Activated CD4-positive, CD25-positive, alpha-beta regulatory T cell treated with anti-CD3 and anti-CD28 coated beads, Interleukin-2, amount 50 U/mL, for 24 hours (primary cell): ENCODE measurements around the gene MSI2.
A peak's percentile ranks its signal among the peaks of the same experiment; 100 is the strongest.

Source experiments
- ATAC-seq, 2 donors: fragments of 150-1000 bp; cut with Tn5 transposase; one replicate each; pipeline ENCODE4 v1.10.0; 2021; ENCODE audit warnings: mild to moderate bottlenecking in 1 of 2, moderate library complexity in 1 of 2

MSI2 gene

DNA sequence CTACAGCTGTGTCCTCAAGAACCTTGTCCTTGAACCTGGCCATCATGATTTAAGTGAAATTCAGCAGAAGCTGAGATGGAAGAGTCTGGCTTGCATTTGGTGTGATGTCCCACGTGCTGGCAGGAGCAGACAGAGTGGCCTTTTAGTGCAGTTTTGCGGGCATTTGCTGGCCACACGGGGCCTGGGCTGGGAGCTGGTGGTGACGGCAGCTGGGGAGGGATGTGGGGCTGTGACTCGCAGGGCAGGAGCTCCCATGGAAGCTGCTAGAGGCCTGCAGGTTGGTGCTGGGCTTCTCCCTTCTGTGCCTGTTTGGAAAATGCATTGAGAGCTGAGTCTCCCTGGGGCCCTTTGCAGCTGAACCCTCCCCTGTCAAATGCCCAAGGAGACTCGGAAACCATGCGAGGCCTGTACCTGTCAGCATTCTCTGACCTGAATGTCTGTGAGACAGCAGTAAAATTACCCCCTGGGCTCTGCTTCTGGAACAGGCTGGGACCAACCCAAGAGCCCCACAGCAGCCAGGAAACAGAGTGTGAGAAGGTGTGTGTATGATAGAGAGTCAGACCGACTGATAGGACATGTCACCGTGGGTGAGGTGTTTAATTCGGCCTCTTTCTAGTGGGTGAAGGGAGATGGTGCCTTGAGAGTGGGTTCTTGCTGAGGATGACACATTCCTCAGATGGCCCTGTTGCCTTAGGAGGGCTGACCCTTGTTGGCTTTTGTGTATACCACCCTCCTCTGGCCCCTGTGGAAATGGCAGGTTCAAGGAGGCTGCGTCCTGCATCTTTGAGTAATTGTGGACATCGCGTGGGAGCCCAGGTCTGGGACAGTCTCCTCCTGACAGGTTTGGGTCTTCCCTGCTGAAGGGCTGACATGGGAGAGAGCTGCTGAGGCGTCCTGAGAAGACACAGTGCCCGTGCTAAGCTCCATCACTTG is 145.5 kb downstream of the MSI2 start:
- no peak for ATAC-seq

- no peak for ATAC-seq
These were observed 146.4 kb downstream of the MSI2 start for GRCh38 chr17:57402681-57403180.

GRCh38 chr17:57403236-57403635 is 146.9 kb downstream of the MSI2 start:
- ATAC-seq = no peak

- ATAC-seq = no peak
These were observed 147.8 kb downstream of the MSI2 start for GRCh38 chr17:57404073-57404472.

DNA sequence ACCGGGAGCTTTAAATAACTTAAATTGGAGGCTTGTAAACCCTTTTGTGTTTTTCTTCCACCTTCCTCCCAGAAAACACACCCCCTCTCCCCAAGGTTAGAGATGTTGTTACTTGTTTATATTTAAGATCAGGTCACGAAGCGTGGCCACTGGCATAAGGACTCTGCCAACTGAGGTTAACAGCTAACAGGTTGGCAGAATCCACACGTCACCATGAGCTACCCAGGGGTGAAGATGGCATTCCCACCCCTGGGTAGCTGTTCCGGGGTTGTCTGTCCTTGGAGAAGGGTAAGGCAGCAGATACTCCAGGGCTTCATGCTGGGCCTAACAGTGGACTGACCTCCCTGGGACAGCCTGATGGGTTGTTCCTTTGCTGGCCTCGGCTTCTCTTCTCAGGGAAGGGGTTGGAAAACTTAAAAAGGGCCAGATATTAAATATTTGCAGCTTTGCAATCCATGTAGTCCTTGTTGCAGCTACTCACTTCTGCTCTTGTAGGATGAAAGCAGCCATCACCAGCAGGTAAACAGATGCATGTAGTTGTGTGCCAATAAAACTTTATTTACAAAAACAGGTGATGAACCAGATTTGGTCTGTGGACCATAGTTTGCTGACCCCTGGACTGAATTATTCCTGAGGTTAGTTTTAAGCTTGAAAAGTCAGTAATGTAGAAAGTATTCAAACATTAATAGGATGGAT is 148.6 kb downstream of the MSI2 start:
- no peak for ATAC-seq

GRCh38 chr17:57405491-57406072 is 149.3 kb downstream of the MSI2 start:
- ATAC-seq = no peak

GRCh38 chr17:57406131-57406980 is 150.0 kb downstream of the MSI2 start:
- no peak for ATAC-seq

- ATAC-seq = no peak
These were observed 150.6 kb downstream of the MSI2 start for GRCh38 chr17:57406981-57407286.

DNA sequence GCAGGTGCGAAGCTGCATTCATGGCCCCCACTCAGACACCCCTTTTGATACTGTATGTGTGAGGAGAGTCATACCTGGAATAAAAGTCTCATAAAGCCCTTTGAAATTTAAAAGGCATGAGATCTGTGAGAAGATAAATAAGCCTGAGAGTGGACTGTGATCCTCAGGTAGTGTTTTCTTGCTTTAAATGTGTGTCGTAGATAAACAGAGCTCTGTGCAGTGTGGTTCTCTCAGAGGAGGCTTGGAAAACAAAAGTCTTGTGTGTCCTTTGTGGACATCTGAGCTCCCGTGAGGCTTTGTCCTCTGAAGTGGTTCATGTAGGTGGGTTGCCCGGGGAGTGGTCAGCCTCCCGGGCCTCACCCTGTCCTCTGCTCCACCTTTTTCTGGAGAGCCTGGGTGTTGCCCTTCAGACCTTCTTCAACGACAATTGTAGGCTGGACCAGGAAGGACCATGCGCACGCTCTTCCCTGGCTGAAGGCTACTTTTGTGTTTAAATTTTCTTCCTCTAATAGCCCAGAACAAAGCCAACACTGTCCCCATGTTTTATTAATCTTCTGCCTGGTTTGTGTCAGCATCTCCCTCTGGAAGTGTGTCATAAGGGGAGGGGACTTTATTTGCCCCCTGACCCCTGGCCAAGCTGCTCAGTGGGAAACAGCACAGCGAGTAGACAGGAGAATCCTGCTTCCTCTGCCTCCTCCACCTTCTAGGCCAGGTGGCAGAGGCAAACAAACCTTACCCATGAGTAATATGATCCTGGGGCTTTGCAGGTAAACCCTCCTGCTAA is 151.2 kb downstream of the MSI2 start:
- ATAC-seq = peak; percentile 47 to 61

GRCh38 chr17:57408071-57408811 is 151.9 kb downstream of the MSI2 start:
- peak; percentile 14 to 34 for ATAC-seq

- ATAC-seq = no peak
These were observed 153.8 kb downstream of the MSI2 start for GRCh38 chr17:57410169-57410568.

DNA sequence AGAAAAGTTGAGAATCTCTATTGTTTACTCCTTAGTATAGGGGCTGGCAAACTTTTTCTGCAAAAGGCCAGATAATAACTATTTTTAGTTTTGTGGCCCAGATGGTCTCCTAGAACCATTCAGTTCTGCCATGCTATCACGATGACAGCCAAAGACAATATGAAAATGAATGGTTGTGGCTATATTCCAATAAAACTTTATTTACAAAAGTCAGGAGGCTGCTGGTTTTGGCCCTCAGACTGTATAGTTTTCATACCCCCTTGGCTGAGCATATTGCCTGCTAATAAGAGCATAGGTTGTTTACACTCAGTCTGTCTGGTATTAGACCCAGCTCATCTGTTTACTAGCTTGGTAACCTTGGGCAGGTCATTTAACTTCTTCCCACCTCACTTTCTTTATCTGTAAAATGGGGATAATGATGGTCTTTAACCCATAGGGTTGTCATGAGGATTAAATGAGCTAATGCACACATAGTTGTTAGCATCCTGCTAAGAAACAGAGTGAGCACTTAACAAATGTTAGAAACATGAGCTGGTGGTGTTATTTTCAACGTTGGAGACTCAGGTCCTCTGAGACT is 156.3 kb downstream of the MSI2 start:
- no peak for ATAC-seq

- no peak for ATAC-seq
These were observed 157.7 kb downstream of the MSI2 start for GRCh38 chr17:57413848-57414651.

GRCh38 chr17:57415751-57416207 is 159.5 kb downstream of the MSI2 start:
- no peak for ATAC-seq

- ATAC-seq = no peak
These were observed 160.0 kb downstream of the MSI2 start for GRCh38 chr17:57416369-57416768.

DNA sequence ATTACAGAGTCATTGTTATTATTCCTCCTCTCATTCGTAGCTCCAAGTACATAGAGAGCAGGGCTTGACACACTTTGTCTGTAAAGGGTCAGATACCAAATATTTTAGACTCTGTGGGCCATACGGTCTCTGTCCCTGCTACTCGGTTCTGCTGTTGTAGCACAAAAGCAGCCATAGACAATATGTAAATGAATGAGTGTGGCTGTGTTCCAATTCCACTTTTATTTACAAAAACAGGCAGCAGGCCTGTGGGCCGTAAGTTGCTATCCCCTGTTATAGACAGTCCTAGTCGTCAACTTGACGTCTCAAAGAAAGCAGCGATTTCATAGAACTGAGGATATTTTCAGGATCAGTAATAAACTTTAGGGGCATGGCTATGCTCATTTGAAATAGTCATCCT is 161.6 kb downstream of the MSI2 start:
- ATAC-seq = no peak

DNA sequence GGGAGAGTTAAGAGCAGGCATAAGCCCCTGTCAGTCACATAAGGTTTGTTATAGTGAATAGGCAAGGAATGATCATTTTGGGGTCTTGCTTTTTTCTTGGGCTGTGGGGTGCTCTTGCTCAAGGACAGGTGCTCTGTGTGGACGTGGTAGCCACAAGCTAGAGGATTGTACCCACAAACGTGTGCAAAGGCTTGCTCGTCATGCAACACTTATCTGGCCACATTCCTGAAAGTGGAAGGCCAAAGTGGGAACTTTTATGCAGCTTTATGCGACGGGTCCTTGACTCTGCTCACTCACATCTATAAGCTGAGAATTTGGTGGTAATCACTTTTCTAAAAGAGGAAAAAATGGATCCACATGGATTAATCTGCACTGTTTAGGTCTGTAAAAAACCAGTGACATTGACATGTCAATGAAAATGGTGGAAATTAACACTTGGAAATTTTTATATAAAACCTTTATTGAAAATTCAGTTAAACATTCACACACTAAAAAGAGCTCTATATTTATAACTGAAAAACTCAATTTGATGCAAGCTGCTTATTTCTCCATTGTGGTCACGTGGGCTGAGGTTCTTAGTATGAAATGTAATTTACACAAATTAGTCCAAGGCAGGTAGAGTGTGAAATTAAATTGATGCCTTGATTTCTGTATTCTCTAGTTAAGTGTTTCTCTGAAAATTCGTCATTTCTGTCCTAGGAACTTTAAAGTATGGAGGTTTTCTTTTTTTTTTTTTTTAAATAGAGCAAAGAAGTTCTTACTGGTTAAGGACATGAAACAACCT is 162.3 kb downstream of the MSI2 start:
- ATAC-seq = peak in 1 of 2 donors; percentile 25

DNA sequence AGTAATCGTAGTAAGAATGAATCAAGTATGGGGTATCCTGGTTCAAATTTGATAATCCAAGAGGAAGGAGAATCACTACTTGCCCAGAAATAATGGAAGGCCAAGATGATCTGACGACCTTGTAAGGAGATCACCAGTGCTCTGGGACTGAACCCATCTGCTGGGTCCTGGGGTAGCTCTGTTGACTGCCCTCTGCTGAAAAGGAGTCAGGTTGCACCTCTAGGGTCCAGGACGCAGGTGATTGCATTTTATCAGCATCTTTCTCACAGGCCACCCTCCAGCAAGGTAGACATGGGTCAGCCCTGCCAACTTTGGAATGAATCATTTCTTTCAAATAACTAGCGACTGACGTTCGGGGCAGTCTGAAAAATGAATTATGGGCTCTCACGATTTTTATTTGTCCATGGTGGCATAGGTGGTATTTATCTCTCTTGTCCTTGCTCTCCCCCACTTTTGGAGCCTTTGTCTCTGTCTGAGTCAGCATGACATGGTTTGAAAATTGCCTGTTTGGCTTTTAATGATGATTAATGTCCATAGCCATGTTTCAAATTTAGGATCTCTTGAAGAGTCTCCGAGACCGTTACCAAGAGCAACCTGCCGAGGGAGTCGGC is 163.7 kb downstream of the MSI2 start:
- no peak for ATAC-seq
